Right lung (tissue), 5 donors: ENCODE data around the gene RCL1. TPM values are rescaled to one million over a fixed set of nuclear protein-coding genes. Genes with fewer than 3 reads are reported as not detected.
A peak's percentile ranks its signal among the peaks of the same experiment; 100 is the strongest.

Source experiments
- DNase-seq, 2 donors: peaks; one replicate each; pipeline ENCODE4 v3.0.0-alpha.2; 2013
- polyA plus RNA-seq, 5 donors: library from polyadenylated mRNA; unstranded; fragments of 120-200 nt; gene quantifications; one replicate each; pipeline versions ENCODE4 v1.2.1 to v1.2.3, GENCODE V29; 2013; ENCODE audit warnings: inconsistent platforms in 1 of 5, low replicate concordance in 1 of 5; ENCODE audit not compliant: insufficient read length in 5 of 5, insufficient read depth in 1 of 5

The RCL1 gene
- polyA plus RNA-seq, 5 donors, result 16.9 to 20.4 (median 18.2) TPM

- no peak for DNase-seq
Observed at GRCh38 chr9:4805191-4805918, 12.6 kb downstream of the RCL1 start.

DNA sequence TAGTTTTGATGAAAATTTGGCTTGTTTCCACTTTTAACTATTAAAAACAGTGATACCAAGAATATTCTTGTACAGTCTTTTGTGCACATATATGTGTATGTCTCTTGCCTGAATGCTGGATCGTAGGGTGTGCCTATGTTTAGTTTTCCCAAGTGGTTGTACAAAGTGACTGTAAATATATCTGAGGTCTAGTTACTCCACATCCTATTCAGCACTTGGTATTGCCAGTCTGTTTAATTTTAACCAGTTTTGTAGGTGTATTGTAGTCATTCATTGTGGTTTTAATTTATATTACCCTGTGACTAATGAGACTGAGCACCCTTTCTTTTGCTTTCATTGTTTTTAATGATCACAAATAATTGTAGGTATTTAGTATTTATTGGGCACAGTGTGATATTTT is 17.8 kb downstream of the RCL1 start:
- no peak for DNase-seq

DNA sequence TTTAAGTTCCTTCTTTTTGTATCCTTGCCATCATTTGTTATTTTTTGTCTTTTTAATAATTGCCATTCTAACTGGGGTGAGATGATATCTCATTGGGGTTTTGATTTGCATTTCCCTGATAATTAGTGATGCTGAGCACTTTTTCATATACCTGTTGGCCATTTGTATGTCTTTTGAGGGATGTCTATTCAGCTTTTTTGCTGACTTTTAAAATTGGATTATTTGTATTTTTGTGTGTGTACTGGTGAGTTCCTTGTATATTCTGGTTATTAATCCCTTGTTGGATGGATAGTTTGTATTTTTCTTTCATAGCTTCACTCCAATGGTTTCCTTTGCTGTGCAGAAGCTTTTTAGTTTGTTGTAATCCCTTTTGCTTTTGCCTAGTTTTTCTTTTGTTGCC is 19.1 kb downstream of the RCL1 start:
- DNase-seq, result no peak

DNA sequence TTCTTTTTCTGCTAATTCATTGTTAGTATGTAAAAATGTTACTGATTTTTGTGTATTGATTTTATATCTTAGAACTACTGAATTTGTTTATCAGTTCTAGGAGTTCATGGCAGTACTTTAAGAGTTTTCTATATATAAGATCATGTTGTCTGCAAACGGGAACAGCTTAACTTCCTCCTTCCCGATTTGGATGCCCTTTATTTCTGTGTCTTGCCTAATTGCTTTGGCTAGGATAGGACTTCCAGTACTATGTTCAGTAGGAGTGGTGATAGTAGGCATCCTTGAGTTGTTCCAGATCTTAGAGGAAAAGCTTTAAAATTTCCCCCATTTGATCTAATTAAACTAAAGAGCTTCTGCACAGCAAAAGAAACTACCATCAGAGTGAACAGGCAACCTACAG is 20.1 kb downstream of the RCL1 start:
- no peak for DNase-seq

DNA sequence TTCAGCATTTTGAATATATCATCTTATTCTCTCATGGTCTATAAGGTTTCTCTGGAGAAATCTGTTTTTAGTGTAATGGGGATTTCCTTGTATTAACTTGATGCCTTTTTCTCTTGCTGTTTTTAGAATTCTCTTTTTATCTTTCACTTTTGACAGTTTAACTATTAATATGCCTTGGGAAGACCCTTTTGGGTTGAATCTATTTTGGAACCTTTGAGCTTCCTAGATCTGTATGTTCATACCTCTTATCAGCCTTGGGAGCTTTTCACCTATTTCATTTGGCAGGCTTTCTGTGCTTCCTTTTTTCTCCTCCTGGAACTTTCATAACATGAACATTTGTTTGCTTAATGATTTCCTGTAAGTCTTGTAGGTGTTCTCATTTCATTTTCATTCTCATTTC is 22.2 kb downstream of the RCL1 start:
- no peak for DNase-seq

- DNase-seq, result no peak
Observed at GRCh38 chr9:4815381-4815956, 22.7 kb downstream of the RCL1 start.

- no peak for DNase-seq
Observed at GRCh38 chr9:4820168-4820567, 27.4 kb downstream of the RCL1 start.

DNA sequence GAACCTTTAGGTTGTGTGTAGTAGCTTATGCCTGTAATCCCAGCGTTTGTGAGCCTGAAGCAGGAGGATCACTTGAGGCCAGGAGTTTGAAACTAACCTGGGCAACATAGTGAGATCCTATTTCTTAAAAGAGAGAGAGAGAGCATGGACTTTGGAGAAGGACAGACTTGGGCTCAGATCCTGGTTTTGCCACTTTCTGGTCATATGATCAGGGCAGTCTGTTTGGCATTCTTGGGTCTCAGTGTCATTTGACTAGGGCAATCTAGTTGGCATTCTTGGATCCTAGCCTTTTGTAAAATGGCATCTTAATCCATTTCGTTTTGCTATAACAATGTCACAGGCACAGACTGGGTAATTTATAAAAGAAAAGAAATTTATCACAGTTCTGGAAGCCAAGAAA is 28.4 kb downstream of the RCL1 start:
- DNase-seq, result no peak

- no peak for DNase-seq
Observed at GRCh38 chr9:4822057-4822456, 29.3 kb downstream of the RCL1 start.

DNA sequence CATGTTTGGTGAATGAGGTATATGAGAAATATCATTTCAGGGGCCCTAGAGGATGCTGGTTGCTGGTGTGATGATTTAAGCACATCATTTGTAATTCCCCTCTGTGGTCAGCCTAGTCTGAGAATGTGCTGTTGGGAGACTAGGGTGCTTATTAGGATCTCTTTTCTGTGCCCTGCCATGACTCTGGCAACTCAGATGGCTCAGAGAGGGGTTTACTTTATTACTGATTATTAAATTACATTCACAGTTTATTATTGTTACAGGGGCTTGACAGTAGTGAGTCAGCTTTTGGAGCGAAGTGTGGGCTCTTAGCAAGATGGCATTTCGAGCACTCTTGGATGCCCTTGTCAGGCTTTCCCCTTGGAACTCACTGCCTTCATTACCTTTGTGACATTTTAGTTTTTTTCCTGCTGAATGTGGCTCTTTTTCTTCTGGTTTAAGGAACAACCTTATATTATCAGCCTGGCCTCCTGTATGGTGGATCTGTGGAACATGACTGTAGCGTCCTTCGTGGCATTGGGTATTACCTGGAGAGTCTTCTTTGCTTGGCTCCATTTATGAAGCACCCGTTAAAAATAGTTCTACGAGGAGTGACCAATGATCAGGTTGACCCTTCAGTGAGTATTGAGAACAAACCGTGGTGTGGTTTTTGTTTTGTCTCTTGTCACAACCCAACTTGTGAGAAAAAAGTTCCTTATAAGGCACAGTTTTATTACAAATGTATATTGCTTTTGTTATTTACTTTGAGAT is 33.8 kb downstream of the RCL1 start:
- no peak for DNase-seq

DNA sequence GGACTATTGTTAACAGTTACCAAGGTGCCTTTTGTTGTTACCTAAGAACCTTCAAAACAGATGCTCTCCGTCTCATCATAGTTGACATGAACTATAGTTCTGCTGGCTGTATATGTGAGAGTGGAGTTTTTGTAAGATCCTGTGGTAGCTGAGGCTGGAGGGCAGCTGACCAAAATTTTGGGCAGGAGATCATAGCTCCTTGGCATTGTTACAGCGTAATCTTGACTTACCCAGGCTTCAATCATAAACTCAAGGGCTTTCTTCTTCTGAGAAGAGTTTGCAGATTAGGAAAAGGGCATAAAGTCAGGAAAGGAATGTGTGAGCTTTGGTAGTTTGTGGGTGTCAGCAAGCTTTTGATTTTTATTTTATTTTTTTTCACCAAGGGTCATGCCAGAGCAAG is 34.5 kb downstream of the RCL1 start:
- DNase-seq, result no peak

DNA sequence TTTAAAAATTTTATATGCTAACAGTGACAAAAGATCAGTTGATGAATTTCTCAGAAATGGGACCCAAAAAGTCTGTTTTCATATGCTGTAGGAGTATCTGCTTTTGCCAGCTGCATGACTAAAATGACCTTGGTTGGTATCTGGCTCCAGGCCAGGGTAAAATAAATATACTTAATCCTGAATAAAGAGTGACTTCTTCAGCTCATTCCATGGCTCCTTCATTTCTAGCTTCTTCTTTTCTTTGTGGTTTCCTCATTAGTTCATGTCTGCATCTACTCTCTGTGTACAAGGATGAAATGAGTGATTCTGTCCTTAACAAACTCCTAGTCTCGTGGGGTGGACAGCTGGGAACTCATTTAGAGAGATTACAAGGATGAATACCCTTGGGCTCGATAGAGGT is 36.0 kb downstream of the RCL1 start:
- DNase-seq, result no peak

DNA sequence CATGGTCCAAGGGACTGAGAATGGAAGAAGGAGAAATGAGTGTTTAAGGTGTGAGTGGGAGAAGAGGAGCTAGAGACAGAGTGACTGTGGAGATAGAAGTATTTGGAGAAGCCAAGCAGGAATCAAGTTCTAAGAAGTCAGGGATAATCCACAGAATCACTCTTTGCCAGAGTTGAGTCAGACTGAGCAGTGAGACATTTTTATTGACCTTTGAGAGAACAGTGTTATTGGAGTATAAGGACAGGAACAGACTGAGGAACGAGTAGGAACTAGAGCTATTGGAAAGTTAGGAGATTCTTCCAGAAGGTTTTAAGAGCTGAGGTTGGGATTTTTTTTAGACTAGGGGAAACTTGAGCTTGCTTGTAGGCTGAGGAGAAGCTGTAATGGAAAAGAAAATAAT is 37.2 kb downstream of the RCL1 start:
- no peak for DNase-seq

DNA sequence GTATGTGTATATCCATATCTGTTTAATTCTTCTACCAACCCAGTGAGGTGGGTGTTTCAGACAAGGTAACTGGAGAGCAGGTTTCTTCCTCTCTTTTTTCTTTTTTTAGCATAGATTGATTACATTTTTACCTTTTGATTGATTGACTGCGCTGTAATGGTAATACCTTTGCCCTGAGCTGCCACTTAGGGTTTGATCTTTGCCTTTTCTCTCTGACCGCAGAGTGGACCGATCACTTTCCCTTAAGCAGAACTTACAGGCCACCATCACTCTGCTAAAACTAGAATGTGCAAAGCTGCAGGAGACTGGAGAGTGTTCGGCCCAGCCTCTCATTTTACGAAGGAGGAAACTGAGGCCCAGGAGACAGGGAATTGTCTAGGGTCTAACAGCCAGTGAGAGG is 38.0 kb downstream of the RCL1 start:
- DNase-seq, result no peak

- no peak for DNase-seq
Observed at GRCh38 chr9:4831119-4831518, 38.4 kb downstream of the RCL1 start.

DNA sequence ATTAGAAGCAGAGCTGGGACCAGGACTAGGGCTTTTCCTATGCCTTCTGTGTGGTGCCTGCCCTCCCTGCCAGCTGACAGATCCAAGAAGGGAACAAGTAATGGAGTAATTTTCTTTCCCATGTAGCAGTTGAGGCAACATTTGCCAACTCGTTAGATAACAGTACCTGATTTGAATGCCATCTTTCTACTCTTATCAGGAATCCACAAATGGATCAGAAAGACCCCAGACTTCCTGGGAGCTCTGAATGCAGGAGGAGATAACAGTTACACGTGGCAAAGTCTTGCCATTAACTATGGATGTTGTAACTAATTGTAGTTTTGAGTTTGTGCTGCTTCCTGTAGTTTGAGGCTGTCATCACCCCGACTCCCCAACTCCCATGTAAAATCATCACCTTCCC is 39.2 kb downstream of the RCL1 start:
- no peak for DNase-seq

DNA sequence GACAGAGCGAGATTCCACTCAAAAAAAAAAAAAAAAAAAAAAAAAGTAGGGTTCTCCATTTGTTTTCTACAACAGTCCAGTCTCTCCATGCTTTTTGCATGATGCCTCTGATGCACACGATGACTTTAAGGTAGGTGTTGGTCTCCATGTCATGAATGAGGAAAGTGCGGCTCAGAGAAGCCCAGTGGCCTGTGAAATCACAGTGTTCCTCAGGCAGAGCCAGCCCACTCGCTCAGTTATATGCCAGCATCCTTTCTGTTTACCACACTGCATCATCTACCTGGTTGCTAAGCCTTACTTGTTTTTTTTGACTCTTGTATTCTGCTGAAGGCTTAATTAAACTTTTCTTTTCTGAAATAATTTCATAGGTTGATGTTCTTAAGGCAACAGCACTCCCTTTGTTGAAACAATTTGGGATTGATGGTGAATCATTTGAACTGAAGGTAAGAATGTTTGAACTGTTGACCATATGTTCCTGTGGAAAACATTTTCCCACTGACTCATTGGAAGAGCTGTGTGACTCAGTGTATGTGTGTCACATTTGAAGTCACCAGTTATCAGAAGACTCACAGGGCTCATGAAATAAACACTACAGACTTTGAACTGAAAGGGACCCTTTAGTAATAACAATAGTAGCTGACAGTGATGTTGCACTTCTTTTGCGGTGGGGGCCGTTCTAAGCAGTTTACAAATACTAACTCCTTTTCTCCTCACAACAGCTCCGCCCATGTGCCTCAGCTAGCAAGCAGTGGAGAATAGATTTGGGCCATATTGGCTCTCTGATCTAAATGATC is 40.2 kb downstream of the RCL1 start:
- no peak for DNase-seq

GRCh38 chr9:4833781-4834560 is 41.2 kb downstream of the RCL1 start:
- no peak for DNase-seq

- no peak for DNase-seq
Observed at GRCh38 chr9:4836676-4837075, 43.9 kb downstream of the RCL1 start.

- peak; percentile 26 to 42 for DNase-seq
Observed at GRCh38 chr9:4837261-4838188, 44.8 kb downstream of the RCL1 start.

- no peak for DNase-seq
Observed at GRCh38 chr9:4838189-4838546, 45.4 kb downstream of the RCL1 start.
